GM18526 (cell line): ENCODE data around the gene ADAMTS17.

ENCODE experiments used
- POLR2A ChIP-seq: IDR thresholded peaks from 3 replicates; pipeline ENCODE4 v1.6.1; 2011; ENCODE audit not compliant: insufficient read length; ENCODE audit errors: extremely low read depth

ADAMTS17 gene

DNA sequence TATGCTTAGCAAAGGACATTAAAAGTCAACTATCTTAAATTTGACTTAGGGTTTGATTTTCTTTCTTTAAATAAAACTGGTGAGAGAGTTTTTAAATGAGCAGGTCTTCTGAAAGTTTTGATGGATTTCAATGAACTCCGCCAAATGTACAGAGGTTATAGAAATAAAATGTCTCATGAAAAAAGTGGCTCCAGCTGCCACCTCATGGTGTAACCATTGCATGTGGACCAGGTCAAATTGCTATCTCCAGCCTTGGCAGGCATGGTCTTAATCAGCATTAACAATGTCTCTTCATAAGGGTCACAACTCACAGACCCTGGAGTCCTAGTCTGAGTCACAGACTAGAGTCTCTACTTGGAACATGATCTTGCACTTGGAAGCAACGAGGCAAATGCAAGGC is 182.3 kb downstream of the ADAMTS17 start:
- no peak for TF ChIP-seq POLR2A

DNA sequence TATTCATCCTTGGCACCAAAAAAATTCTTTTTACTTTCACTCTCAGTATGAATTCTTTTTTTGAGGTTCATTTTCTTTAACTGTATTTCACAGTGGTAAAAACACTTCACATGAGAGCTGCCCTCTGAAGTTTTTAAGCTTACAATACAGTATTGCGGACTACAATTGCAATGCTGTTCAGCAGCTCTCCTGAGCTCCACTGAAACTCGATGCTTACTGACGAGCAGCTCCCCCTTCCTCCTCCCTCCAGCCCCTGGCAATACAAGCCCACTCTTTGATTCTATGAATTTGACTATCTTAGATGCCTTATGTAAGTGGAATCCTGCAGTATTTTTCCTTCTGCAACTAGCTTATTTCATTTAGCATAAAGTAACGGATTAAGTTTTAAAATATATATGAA is 183.4 kb downstream of the ADAMTS17 start:
- TF ChIP-seq POLR2A = no peak

DNA sequence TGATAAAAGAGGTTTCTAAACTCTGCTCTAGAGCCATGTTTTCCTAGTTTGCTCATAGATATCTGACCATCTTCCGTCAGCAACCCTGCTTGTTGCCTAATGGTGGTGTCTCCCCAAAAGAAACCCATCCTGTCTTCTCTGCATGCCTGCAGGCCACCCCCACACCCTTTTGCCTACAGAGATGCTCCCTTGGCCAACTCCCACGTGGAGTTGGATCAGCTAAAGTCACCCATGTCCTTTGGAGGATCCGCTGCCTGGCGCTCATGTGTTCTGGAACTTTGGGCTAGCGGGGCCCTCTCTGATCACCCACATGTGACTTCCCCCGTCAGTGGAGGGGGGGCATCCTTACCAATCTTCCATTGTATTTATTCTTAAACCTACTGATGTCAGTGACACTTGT is 185.6 kb downstream of the ADAMTS17 start:
- TF ChIP-seq POLR2A = no peak

DNA sequence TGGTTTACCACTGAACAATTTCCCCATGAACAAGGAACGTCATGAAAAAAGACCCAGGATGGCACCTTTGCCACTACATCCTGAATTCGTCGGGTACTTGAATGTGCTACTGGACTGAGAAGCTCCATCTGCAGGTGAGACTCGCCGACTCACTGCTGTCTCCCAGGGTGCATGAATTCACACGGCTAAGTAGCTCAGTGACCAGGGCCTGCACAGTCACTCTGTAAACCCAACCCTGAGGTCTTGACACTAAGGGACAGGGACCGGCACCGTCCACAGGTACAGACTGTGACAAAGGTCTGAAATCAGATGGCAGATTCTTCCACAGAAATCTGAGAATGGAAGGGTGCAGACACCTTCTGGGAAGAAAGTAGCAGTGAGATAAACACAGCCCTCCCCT is 187.4 kb downstream of the ADAMTS17 start:
- TF ChIP-seq POLR2A = no peak

DNA sequence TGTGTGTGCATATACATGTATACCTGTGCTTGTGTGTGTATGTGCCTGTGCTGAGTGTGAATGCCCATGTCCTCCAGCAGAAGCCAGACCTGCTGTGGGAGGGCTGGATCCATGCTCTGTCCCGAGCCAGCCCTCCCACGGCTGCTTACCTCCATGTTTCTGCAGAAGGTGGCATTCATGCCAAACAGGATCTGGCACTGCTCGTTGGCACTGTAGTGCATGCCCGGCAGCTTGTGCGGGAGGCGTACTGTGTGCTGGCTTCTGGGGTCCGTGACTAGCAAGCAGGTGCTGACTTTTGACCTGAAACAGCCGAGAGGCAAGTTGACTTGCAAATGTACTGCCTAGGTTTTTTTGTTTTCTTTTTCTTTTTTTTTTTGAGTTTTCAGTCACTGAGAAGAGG is 189.3 kb downstream of the ADAMTS17 start:
- no peak for TF ChIP-seq POLR2A

DNA sequence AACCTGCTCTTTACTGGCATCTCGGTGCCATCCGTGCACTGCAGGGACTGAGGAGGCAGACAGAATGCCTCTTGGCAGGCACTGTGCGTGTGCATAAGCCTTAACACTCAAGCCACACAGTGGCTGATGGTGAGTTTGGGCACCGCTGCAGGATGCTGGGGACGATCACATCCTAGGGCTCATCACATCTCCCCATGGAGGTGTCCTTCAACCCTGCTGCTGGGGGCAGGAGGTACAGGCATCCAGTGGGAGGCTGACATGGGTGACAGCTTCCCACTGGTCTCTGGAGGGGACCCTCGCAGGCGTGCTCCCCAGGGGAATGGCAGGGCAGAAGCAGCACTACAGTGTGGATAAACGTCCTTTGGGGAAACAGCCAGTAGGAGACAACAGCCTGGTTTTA is 190.9 kb downstream of the ADAMTS17 start:
- TF ChIP-seq POLR2A = no peak

DNA sequence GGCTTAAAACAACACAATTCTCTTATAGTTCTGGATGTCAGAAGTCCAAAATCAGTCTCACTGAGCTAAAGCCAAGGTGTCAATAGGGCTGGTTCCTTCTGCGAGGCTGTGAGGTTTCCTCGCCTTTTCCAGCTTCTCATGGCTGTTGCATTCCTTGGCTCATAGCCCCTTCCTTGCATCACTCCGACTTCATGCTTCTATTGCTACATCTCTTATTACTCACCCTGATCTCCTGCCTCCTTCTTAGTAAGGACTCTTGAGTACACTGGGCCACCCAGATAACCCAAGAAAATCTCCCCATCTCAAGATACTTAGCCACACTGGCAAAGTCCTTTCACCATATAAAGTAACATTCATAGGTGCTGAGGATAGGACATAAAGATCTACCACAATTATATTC is 193.9 kb downstream of the ADAMTS17 start:
- TF ChIP-seq POLR2A = no peak

DNA sequence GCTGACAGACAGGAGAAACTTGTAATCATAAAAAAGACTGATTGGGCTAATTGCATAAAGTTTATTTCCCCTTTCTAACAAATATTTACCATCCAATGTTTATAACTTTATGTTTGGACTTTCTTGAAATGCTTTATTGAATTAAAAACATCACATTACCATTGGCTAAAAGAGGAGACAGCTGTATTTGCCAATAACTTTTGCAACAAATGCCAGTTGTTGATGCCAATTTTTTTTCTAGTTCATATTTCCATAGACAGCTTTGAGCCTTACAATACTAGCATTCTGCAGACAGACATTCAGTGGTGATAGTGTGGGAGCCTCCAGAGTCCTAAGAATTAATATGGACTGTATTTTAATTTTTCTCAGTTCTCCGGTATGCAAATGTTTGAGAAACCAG is 198.4 kb downstream of the ADAMTS17 start:
- TF ChIP-seq POLR2A = no peak

DNA sequence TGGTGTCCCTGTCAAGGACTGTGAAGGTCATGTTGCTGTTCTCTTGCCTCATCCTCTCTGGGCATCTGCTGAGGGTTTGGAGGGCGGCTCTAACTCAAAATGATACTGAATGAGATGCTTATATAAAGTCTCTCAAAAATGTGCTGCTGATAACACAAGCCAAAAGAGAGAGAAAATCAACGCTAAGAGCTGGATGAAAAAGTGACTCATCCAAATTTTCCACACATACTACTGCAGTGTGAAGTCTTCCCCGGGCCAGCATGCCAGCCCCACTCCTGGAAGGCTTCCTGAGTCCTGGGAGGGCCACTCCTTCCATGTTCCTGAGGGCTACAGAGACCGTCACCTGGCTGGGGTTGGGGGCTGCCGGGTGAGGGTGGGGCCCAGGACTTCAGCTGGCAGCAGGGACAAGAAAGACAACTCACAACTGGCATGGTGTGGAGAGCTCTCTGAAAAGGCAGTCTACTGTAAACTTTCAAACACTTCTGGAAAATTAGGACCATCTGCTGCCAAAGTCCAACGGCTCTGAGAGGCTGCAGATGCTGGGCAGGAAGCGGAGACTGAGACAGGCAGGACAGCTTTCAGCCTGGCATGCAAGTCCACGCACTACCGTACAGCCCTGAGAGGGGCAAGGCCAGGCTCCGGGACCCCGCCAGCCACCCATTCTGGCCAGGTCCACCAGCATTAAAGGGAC is 200.3 kb downstream of the ADAMTS17 start:
- TF ChIP-seq POLR2A = no peak

DNA sequence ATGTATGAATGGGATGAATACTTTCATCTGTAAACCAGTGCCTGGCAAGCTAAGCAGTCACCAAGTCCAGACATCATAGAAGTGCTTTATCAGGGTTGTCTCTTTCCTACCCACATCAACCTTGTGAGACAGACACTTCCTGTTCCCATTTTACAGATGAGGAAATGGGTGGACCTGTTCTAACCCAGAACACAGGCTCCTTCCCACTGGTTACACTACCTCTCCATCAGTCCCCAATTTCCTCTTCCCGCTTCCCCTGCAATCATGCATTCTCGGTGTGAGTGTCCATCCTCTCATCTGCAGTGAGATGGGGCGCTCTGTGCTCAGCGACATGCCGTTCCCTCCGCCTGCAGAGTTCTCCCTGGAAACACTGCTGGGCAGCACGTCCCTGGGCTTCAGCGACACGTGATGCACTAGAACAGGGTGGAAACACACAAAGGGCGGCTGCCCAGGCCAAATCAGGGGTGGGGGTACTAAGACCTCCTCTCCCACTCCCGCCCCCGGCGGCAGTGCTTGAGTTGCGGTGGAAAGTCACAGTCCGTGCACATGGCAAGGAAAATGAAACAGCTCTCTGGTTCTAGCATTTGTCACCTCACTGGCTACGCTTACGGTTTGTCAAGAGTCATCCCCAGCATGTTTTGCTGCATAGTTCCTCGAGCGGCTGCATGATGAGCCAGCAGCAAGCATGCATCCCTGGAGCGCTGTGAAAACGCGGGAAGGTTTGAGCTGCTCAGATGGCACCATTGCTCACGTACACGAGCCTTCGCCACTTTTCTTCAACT is 201.1 kb downstream of the ADAMTS17 start:
- TF ChIP-seq POLR2A = no peak

DNA sequence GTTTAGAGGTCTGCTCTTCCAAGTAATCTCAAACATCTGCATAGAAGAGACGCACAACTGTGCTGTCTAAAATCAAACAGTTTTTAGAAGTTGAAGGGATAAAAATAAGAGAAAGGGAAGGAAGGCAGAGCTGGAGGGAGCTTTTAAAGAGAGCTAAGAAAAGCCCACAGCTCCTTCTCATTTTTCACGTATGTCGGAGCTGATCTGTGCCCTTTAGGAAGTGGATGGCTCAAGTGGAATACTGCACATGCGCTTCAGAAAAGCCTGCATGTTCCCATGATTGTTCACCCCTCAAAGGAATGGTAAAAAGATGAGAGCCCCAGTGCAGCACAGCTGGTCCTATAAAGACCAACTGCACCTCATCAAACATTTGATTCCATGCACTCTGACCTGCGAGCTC is 207.2 kb downstream of the ADAMTS17 start:
- TF ChIP-seq POLR2A = no peak

DNA sequence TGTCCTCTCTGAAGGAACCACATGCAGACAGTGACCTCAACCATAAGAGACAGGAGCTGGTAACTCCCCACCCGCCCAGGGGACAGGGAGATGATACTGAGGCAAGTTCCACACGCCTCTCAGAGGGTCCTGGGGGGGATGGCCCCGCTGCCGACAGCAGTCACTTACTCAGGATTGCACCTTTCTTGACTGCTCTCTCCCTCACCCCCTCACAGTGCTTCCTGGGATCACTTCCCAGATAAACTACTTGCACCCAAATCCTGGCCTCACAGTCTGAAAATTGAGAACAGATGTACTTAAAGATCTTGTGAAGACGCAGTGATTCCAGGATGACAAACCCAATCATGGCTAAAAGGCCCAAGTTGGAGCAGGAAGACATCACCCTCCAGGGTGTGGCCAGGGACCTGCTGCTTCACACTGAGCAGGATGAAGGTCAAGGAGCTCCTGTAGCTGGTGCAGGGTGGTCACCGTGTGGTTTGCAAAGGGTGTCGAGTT is 207.6 kb downstream of the ADAMTS17 start:
- no peak for TF ChIP-seq POLR2A

DNA sequence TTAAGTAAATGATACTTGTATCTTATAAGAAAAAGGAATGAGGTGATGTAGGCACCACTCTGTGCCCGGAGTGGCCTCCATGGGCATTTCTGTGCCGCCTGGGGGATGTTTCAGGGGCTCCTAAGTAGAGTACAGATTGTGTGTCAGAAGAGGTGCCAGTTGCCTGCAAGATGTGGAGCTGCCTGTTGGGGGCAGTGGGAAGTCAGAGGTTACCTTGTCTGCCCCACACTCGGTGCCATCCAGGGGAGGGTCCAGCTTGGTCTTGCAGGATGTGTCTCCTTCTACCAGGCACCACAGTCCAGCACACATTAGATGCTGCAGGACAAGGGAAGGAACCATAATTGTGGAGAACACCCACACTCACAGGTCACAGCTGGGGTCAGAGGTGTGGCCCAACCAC is 208.8 kb downstream of the ADAMTS17 start:
- no peak for TF ChIP-seq POLR2A

DNA sequence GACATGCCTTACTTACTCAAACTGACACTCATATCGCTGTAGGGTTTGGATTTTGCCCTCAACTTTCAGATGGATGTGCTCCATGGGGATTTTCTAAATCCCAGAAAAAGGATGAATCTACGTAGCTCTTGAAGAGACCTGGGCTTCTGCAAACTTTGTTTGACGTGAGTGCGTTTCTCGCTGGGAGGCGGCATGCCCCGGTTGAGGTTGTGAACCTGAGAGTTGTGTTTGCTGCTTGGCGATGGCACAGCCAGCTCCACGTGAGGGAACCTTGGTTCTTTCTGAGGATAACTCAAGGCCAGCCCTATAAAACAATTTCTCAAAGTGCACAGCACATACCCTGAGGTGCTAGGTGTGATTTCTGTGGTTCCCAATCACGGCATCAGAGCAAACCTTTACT is 209.5 kb downstream of the ADAMTS17 start:
- no peak for TF ChIP-seq POLR2A

DNA sequence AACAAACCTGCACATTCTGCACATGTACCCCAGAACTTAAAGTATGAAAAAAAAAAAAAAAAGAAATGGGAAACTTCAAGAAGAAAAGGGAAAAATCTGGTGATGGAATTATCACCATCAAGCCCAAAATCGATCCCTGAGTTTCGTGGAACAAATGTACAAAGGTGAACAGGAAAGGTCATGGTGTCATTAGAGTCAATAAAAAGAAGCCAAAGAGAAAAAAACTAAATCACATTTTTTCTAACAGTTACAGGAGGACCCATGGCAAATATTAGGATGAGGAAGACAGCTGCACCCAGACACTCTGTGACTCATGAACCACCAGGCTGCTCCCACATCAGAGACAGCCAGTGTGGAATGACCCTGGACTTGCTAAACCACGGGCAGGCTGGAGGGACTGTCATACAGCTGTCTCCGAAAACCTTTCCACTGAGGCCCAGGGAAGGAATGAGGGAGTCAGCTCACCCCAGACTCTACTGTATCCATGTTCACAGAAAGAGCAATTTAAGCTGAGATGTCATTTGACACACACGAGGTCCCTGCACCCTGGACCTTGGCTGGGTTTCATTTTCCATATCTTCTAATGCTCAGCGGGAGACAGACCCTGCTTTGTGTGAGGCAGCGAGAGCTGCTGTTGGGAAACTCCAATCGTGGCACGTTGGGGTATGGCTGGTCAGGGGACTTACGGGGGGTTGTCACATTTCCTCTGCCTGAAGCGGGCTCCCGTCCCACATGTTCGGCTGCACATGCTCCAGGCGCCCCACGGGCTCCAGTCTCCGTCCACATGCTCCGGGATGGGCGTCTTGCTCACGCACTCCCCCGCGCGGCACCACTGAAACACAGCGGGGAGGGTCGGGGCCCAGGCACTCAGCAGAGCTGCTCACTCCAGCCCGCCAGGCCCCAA is 210.2 kb downstream of the ADAMTS17 start:
- no peak for TF ChIP-seq POLR2A

DNA sequence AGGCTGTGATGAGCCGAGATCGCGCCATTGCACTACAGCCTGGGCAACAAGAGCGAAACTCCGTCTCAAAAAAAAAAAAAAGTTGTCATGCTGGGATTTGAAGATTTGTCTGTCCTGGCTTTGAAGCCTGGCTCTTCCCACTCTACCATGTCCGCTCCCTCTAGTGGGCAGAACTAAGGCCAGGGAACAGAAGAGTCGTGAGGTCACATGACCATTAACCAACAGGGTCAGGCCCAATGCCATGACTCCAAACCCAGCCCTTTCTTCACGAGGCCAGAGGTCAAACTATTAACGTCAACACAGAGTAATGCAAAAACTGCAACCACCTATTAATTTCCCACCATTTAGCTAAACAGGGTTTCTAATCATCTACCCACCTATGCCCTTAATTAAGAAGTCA is 212.1 kb downstream of the ADAMTS17 start:
- no peak for TF ChIP-seq POLR2A
